Parathyroid adenoma (tissue), 2 donors: Measurements from ENCODE around the gene EXOSC10.
"Not testable (repeated sequence)": the region's sequence is repeated elsewhere in the genome, so short reads cannot be mapped to it uniquely, and the experiment has no call there.

Experiments used
- H2AFZ ChIP-seq: fragments of 300-600 bp; sonication (generic); one replicate; pipeline ENCODE4 v1.7.0; 2017; ENCODE audit warnings: antibody characterized with exemption, mild to moderate bottlenecking
- H3K27ac ChIP-seq: fragments of 300-600 bp; sonication (generic); one replicate; pipeline ENCODE4 v1.7.0; 2017
- H3K27me3 ChIP-seq: fragments of 300-600 bp; sonication (generic); one replicate; pipeline ENCODE4 v1.7.0; 2017; ENCODE audit warnings: low read length; ENCODE audit not compliant: control insufficient read depth, insufficient read depth
- H3K36me3 ChIP-seq: fragments of 300-600 bp; sonication (generic); one replicate; pipeline ENCODE4 v1.7.0; 2017; ENCODE audit warnings: low read length; ENCODE audit not compliant: control insufficient read depth, insufficient read depth
- H3K4me1 ChIP-seq: fragments of 300-600 bp; sonication (generic); one replicate; pipeline ENCODE4 v1.7.0; 2017; ENCODE audit warnings: control low read depth
- H3K4me2 ChIP-seq: fragments of 300-600 bp; sonication (generic); one replicate; pipeline ENCODE4 v1.7.0; 2017; ENCODE audit warnings: low read length
- H3K4me3 ChIP-seq: fragments of 300-600 bp; sonication (generic); one replicate; pipeline ENCODE4 v1.7.0; 2017; ENCODE audit warnings: low read depth, low read length
- H3K79me2 ChIP-seq: fragments of 300-600 bp; sonication (generic); one replicate; pipeline ENCODE4 v1.7.0; 2017; ENCODE audit warnings: control low read depth
- H3K9ac ChIP-seq: fragments of 300-600 bp; sonication (generic); one replicate; pipeline ENCODE4 v1.7.0; 2017; ENCODE audit warnings: mild to moderate bottlenecking
- H3K9me3 ChIP-seq: fragments of 300-600 bp; sonication (generic); one replicate; pipeline ENCODE4 v1.7.0; 2017; ENCODE audit warnings: low read length; ENCODE audit not compliant: control insufficient read depth
- CTCF ChIP-seq: fragments of 300-600 bp; sonication (generic); IDR thresholded peaks from one replicate; pipeline ENCODE4 v1.7.0; 2017; ENCODE audit warnings: antibody characterized with exemption, mild to moderate bottlenecking
- donor health status: primary hyperparathyroidism.

Gene EXOSC10

GRCh38 chr1:11051781-11052511 is 47.7 kb downstream of the EXOSC10 start:
- H3K4me1 ChIP-seq: no peaks in the 10 kb centered on the region
- no peak overlapping the region for H3K4me2 ChIP-seq
- H3K9me3 ChIP-seq: no peaks in the 10 kb centered on the region
- H3K79me2 ChIP-seq: no peaks in the 10 kb centered on the region
- H3K36me3 ChIP-seq: no peaks in the 10 kb centered on the region
- H3K9ac ChIP-seq: no peak overlapping the region
- no peak overlapping the region for H2AFZ ChIP-seq
- no peak for TF ChIP-seq CTCF
- H3K4me3 ChIP-seq: no peak overlapping the region
- H3K27me3 ChIP-seq: no peaks in the 10 kb centered on the region
- no peak overlapping the region for H3K27ac ChIP-seq

GRCh38 chr1:11051121-11051520 is 48.5 kb downstream of the EXOSC10 start:
- H3K36me3 ChIP-seq, H3K4me1 ChIP-seq, H3K27ac ChIP-seq, H3K4me3 ChIP-seq, H3K79me2 ChIP-seq, H2AFZ ChIP-seq, H3K9ac ChIP-seq, H3K4me2 ChIP-seq, H3K27me3 ChIP-seq, H3K9me3 ChIP-seq: not testable (repeated sequence)

GRCh38 chr1:11046625-11047365 is 52.9 kb downstream of the EXOSC10 start, which contains the start of gene MASP2:
Gene MASP2 (minus strand): TSS chr1:11047239. CDS start chr1:11047207, 32 bp downstream.
- Histone ChIP-seq H3K27me3 (no peaks in the 10 kb centered on the region), H3K9ac (no peak within 1 kb of the TSS), H3K27ac (no peak within 1 kb of the TSS), H3K36me3 (no peaks in the 10 kb centered on the region), H3K9me3 (no peaks in the 10 kb centered on the region), H3K4me1 (no peaks in the 10 kb centered on the region), H3K79me2 (no peaks in the 10 kb centered on the region), H2AFZ (no peak within 1 kb of the TSS), H3K4me3 (no peak within 1 kb of the TSS), H3K4me2 (no peak within 1 kb of the TSS)
- TF ChIP-seq CTCF: no peak

GRCh38 chr1:11046270-11046566 is 53.5 kb downstream of the EXOSC10 start:
- no peaks in the 10 kb centered on the region for H3K27me3 ChIP-seq
- H3K4me2 ChIP-seq: no peak overlapping the region
- H3K4me1 ChIP-seq: no peaks in the 10 kb centered on the region
- no peaks in the 10 kb centered on the region for H3K9me3 ChIP-seq
- H2AFZ ChIP-seq: no peak overlapping the region
- no peak overlapping the region for H3K4me3 ChIP-seq
- no peak overlapping the region for H3K9ac ChIP-seq
- no peaks in the 10 kb centered on the region for H3K79me2 ChIP-seq
- no peak for TF ChIP-seq CTCF
- H3K36me3 ChIP-seq: no peaks in the 10 kb centered on the region
- H3K27ac ChIP-seq: no peak overlapping the region

- Histone ChIP-seq H3K4me2 (no peak overlapping the region), H3K9me3 (no peaks in the 10 kb centered on the region), H3K9ac (no peak overlapping the region), H3K4me1 (no peaks in the 10 kb centered on the region), H3K36me3 (no peaks in the 10 kb centered on the region), H2AFZ (no peak overlapping the region), H3K4me3 (no peak overlapping the region), H3K79me2 (no peaks in the 10 kb centered on the region), H3K27me3 (no peaks in the 10 kb centered on the region), H3K27ac (no peak overlapping the region)
- no peak for TF ChIP-seq CTCF
Observed at GRCh38 chr1:11045428-11046269, 54.0 kb downstream of the EXOSC10 start.
